ENCODE results near the gene GPC6.

The GPC6 gene

GRCh38 chr13:93344048-93344705 is 117.6 kb downstream of the GPC6 start:
- no peak for TF ChIP-seq CTCF (conservative IDR thresholded peaks at IDR 0.05; ENCODE audit: low read depth, low read length)
- DNase-seq (ENCODE audit: low read depth), result no peak
- no peak overlapping the region for H3K4me3 ChIP-seq (ENCODE audit: low read length)

GRCh38 chr13:93345024-93345423 is 118.4 kb downstream of the GPC6 start:
- no peak for TF ChIP-seq CTCF (conservative IDR thresholded peaks at IDR 0.05; ENCODE audit: low read depth, low read length)
- DNase-seq (ENCODE audit: low read depth), result no peak

GRCh38 chr13:93345770-93346169 is 119.2 kb downstream of the GPC6 start:
- no peak for TF ChIP-seq CTCF (conservative IDR thresholded peaks at IDR 0.05; ENCODE audit: low read depth, low read length)
- H3K4me3 ChIP-seq (ENCODE audit: low read length), result no peak overlapping the region
- DNase-seq (ENCODE audit: low read depth), result peak; percentile 99

More at GRCh38 chr13:93345024-93345423, 118.4 kb downstream of the GPC6 start:
- no peak overlapping the region for H3K4me3 ChIP-seq (ENCODE audit: low read length)

GRCh38 chr13:93352616-93353015 is 126.0 kb downstream of the GPC6 start:
- no peak for DNase-seq (ENCODE audit: low read depth)
- TF ChIP-seq CTCF (conservative IDR thresholded peaks at IDR 0.05; ENCODE audit: low read depth, low read length), result no peak
- H3K4me3 ChIP-seq (ENCODE audit: low read length), result no peak overlapping the region

- no peak for DNase-seq (ENCODE audit: low read depth)
- TF ChIP-seq CTCF (conservative IDR thresholded peaks at IDR 0.05; ENCODE audit: low read depth, low read length), result no peak
- H3K4me3 ChIP-seq (ENCODE audit: low read length), result no peak overlapping the region
Measured at GRCh38 chr13:93355094-93355493, 128.5 kb downstream of the GPC6 start.

- no peak overlapping the region for H3K4me3 ChIP-seq (ENCODE audit: low read length)
- no peak for TF ChIP-seq CTCF (conservative IDR thresholded peaks at IDR 0.05; ENCODE audit: low read depth, low read length)
- no peak for DNase-seq (ENCODE audit: low read depth)
Measured at GRCh38 chr13:93356469-93356868, 129.9 kb downstream of the GPC6 start.

- H3K4me3 ChIP-seq (ENCODE audit: low read length), result no peak overlapping the region
- no peak for DNase-seq (ENCODE audit: low read depth)
- no peak for TF ChIP-seq CTCF (conservative IDR thresholded peaks at IDR 0.05; ENCODE audit: low read depth, low read length)
Measured at GRCh38 chr13:93360021-93360420, 133.4 kb downstream of the GPC6 start.
